HEK293 (cell line): ENCODE data around the gene ATPAF2.

ENCODE experiments used
- GLIS2 ChIP-seq: fragments of 450-650 bp; formaldehyde crosslinking; IDR thresholded peaks from 2 replicates; pipeline ENCODE4 v1.5.1; 2016; ENCODE audit warnings: missing biosample characterization, missing genetic modification characterization
- IKZF3 ChIP-seq: fragments of 450-650 bp; IDR thresholded peaks from 2 replicates; pipeline ENCODE4 v1.5.0; 2018; ENCODE audit warnings: missing biosample characterization, mild to moderate bottlenecking, missing genetic modification characterization, moderate library complexity
- SETDB1 ChIP-seq: IDR thresholded peaks from one replicate; pipeline ENCODE4 v1.6.1; 2017; ENCODE audit warnings: mild to moderate bottlenecking, low read length, moderate library complexity, mixed read lengths; ENCODE audit not compliant: insufficient read length
- ZNF138 ChIP-seq: fragments of 450-650 bp; formaldehyde crosslinking; IDR thresholded peaks from 2 replicates; pipeline ENCODE4 v1.5.1; 2016; ENCODE audit warnings: missing biosample characterization, missing genetic modification characterization, borderline replicate concordance
- ZNF184 ChIP-seq: fragments of 450-650 bp; IDR thresholded peaks from 2 replicates; pipeline ENCODE4 v1.5.1; 2018; ENCODE audit warnings: missing biosample characterization, mild to moderate bottlenecking, missing genetic modification characterization
- ZNF211 ChIP-seq: fragments of 450-650 bp; formaldehyde crosslinking; IDR thresholded peaks from 2 replicates; pipeline ENCODE4 v1.5.1; 2016; ENCODE audit warnings: low read depth, missing biosample characterization, missing genetic modification characterization
- ZNF24 ChIP-seq: fragments of 450-650 bp; formaldehyde crosslinking; IDR thresholded peaks from 2 replicates; pipeline ENCODE4 v1.5.1; 2016; ENCODE audit warnings: missing biosample characterization, missing genetic modification characterization
- ZNF266 ChIP-seq: fragments of 450-650 bp; formaldehyde crosslinking; IDR thresholded peaks from 2 replicates; pipeline ENCODE4 v1.5.1; 2016; ENCODE audit warnings: missing biosample characterization, missing genetic modification characterization, low read depth
- ZNF280C ChIP-seq: fragments of 450-650 bp; formaldehyde crosslinking; IDR thresholded peaks from 2 replicates; pipeline ENCODE4 v1.5.1; 2016; ENCODE audit warnings: missing biosample characterization, missing genetic modification characterization
- ZNF280D ChIP-seq: fragments of 450-650 bp; formaldehyde crosslinking; IDR thresholded peaks from 2 replicates; pipeline ENCODE4 v1.5.1; 2016; ENCODE audit warnings: missing biosample characterization, missing genetic modification characterization
- ZNF391 ChIP-seq: fragments of 450-650 bp; formaldehyde crosslinking; IDR thresholded peaks from 2 replicates; pipeline ENCODE4 v1.5.1; 2016; ENCODE audit warnings: low read depth, missing biosample characterization, missing genetic modification characterization, borderline replicate concordance
- ZNF544 ChIP-seq: fragments of 450-650 bp; formaldehyde crosslinking; IDR thresholded peaks from 2 replicates; pipeline ENCODE4 v1.5.0; 2017; ENCODE audit warnings: missing biosample characterization, missing genetic modification characterization
- ZNF558 ChIP-seq: fragments of 450-650 bp; formaldehyde crosslinking; IDR thresholded peaks from 2 replicates; pipeline ENCODE4 v1.5.1; 2016; ENCODE audit warnings: missing biosample characterization, missing genetic modification characterization
- ZNF585B ChIP-seq: fragments of 450-650 bp; formaldehyde crosslinking; IDR thresholded peaks from 2 replicates; pipeline ENCODE4 v1.5.1; 2016; ENCODE audit warnings: missing biosample characterization, missing genetic modification characterization
- ZNF621 ChIP-seq: fragments of 450-650 bp; formaldehyde crosslinking; IDR thresholded peaks from 2 replicates; pipeline ENCODE4 v1.5.1; 2017; ENCODE audit warnings: missing biosample characterization, missing genetic modification characterization
- ZNF677 ChIP-seq: fragments of 450-650 bp; IDR thresholded peaks from 2 replicates; pipeline ENCODE4 v1.5.0; 2018; ENCODE audit warnings: missing biosample characterization, mild to moderate bottlenecking, missing genetic modification characterization, moderate library complexity
- ZNF792 ChIP-seq: fragments of 450-650 bp; formaldehyde crosslinking; IDR thresholded peaks from 2 replicates; pipeline ENCODE4 v1.5.1; 2016; ENCODE audit warnings: missing biosample characterization, missing genetic modification characterization
- ZNF843 ChIP-seq: fragments of 450-650 bp; formaldehyde crosslinking; IDR thresholded peaks from 2 replicates; pipeline ENCODE4 v1.5.1; 2016; ENCODE audit warnings: missing biosample characterization, missing genetic modification characterization
- TF ChIP-seq, protein P1 (sequence below): fragments of 450-650 bp; formaldehyde crosslinking; IDR thresholded peaks from 2 replicates; pipeline ENCODE4 v1.5.1; 2016; ENCODE audit warnings: missing biosample characterization, missing genetic modification characterization
- TF ChIP-seq, protein P2 (sequence below): fragments of 450-650 bp; formaldehyde crosslinking; conservative IDR thresholded peaks from 2 replicates; pipeline ENCODE4 v1.5.1; 2016; ENCODE audit warnings: low read depth, missing biosample characterization, missing genetic modification characterization
- TF ChIP-seq, protein P3 (sequence below): fragments of 450-650 bp; formaldehyde crosslinking; IDR thresholded peaks from 2 replicates; pipeline ENCODE4 v1.5.1; 2016; ENCODE audit warnings: missing biosample characterization, missing genetic modification characterization
- TF ChIP-seq, protein P4 (sequence below): fragments of 450-650 bp; formaldehyde crosslinking; IDR thresholded peaks from 2 replicates; pipeline ENCODE4 v1.5.1; 2017; ENCODE audit warnings: missing biosample characterization, missing genetic modification characterization

Gene ATPAF2

DNA sequence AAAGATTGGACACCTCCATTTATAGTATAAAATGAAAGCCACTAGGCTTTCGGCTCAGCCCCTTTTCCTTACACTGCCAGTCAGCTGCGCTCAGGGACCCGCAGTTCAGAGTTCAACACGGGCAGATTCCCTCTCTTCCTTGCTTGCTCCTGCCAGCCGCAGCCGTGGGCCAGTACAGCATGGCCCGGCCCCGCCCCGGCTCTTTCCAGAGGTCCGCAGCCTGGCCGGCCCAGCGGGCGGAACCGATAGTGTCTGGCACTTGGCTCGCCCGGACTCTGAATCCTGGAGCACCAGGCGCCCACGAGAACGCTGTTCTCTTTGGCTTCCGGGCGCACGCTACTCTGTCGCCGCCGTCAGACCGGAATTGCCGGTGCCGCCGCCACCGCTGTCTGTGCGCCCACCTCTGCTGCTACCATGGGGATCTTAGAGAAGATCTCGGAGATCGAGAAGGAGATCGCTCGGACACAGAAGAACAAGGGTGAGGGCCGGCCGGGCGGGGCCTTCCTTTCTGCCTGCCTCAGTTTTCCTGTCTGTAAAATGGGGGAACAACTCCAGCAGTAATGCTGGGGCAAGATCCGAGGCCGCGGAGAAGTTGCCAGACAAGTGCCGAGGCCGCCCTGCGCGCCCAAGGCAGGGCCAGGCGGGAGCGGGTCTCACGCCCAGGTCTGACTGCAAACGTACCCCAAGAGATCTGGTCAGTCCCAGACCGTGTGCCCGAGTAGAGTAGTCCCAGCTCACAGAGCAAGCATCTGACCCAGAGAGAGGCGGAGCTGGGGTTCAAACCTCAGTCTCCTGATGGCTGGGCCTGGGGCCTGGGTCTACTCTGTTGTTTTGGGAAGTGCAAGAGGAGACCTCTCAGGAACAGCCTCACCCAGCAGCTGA is 48.9 kb upstream of the ATPAF2 start, which contains the start of gene DRG2 (continued):
- TF ChIP-seq ZNF391 (tag by site-specific recombination) (peak; percentile 99; the same call in 1 of the 2 replicates), ZNF792 (tag by site-specific recombination) (0 out of 2 replicates have a peak, but pooled peaks have one; percentile 70), ZNF585B (no peak), GLIS2 (tag by site-specific recombination) (no peak), ZNF211 (tag by site-specific recombination) (no peak), ZNF280D (tag by site-specific recombination) (peak; percentile 84), IKZF3 (tag by site-specific recombination) (peak; percentile 98), ZNF138 (no peak), SETDB1 (peak; percentile 11), ZNF544 (no peak), ZNF266 (tag by site-specific recombination) (no peak), ZNF24 (tag by site-specific recombination) (peak; percentile 97), ZNF280C (tag by site-specific recombination) (no peak), ZNF558 (tag by site-specific recombination) (peak; percentile 73), ZNF184 (peak; percentile 86), ZNF621 (tag by site-specific recombination) (no peak), ZNF843 (tag by site-specific recombination) (peak; percentile 84), ZNF677 (0 out of 2 replicates have a peak, but pooled peaks have one; percentile 60)
- TF ChIP-seq, protein P1, sequence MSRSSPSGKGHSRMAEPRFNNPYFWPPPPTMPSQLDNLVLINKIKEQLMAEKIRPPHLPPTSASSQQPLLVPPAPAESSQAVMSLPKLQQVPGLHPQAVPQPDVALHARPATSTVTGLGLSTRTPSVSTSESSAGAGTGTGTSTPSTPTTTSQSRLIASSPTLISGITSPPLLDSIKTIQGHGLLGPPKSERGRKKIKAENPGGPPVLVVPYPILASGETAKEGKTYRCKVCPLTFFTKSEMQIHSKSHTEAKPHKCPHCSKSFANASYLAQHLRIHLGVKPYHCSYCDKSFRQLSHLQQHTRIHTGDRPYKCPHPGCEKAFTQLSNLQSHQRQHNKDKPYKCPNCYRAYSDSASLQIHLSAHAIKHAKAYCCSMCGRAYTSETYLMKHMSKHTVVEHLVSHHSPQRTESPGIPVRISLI (tag by site-specific recombination), result no peak
- TF ChIP-seq, protein P2, sequence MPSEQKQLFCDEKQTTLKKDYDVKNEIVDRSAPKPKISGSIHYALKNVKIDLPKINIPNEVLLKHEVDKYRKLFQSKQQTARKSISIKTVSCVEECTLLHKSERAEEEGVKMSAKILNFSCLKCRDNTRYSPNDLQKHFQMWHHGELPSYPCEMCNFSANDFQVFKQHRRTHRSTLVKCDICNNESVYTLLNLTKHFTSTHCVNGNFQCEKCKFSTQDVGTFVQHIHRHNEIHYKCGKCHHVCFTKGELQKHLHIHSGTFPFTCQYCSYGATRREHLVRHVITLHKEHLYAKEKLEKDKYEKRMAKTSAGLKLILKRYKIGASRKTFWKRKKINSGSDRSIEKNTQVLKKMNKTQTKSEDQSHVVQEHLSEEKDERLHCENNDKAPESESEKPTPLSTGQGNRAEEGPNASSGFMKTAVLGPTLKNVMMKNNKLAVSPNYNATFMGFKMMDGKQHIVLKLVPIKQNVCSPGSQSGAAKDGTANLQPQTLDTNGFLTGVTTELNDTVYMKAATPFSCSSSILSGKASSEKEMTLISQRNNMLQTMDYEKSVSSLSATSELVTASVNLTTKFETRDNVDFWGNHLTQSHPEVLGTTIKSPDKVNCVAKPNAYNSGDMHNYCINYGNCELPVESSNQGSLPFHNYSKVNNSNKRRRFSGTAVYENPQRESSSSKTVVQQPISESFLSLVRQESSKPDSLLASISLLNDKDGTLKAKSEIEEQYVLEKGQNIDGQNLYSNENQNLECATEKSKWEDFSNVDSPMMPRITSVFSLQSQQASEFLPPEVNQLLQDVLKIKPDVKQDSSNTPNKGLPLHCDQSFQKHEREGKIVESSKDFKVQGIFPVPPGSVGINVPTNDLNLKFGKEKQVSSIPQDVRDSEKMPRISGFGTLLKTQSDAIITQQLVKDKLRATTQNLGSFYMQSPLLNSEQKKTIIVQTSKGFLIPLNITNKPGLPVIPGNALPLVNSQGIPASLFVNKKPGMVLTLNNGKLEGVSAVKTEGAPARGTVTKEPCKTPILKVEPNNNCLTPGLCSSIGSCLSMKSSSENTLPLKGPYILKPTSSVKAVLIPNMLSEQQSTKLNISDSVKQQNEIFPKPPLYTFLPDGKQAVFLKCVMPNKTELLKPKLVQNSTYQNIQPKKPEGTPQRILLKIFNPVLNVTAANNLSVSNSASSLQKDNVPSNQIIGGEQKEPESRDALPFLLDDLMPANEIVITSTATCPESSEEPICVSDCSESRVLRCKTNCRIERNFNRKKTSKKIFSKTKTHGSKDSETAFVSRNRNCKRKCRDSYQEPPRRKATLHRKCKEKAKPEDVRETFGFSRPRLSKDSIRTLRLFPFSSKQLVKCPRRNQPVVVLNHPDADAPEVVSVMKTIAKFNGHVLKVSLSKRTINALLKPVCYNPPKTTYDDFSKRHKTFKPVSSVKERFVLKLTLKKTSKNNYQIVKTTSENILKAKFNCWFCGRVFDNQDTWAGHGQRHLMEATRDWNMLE (tag by site-specific recombination), result peak; percentile 86; the same call in 1 of the 2 replicates
- TF ChIP-seq, protein P3, sequence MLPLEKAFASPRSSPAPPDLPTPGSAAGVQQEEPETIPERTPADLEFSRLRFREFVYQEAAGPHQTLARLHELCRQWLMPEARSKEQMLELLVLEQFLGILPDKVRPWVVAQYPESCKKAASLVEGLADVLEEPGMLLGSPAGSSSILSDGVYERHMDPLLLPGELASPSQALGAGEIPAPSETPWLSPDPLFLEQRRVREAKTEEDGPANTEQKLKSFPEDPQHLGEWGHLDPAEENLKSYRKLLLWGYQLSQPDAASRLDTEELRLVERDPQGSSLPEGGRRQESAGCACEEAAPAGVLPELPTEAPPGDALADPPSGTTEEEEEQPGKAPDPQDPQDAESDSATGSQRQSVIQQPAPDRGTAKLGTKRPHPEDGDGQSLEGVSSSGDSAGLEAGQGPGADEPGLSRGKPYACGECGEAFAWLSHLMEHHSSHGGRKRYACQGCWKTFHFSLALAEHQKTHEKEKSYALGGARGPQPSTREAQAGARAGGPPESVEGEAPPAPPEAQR (tag by site-specific recombination), result peak; percentile 73; the same call in 1 of the 2 replicates
- TF ChIP-seq, protein P4, sequence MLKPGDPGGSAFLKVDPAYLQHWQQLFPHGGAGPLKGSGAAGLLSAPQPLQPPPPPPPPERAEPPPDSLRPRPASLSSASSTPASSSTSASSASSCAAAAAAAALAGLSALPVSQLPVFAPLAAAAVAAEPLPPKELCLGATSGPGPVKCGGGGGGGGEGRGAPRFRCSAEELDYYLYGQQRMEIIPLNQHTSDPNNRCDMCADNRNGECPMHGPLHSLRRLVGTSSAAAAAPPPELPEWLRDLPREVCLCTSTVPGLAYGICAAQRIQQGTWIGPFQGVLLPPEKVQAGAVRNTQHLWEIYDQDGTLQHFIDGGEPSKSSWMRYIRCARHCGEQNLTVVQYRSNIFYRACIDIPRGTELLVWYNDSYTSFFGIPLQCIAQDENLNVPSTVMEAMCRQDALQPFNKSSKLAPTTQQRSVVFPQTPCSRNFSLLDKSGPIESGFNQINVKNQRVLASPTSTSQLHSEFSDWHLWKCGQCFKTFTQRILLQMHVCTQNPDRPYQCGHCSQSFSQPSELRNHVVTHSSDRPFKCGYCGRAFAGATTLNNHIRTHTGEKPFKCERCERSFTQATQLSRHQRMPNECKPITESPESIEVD (tag by site-specific recombination), result no peak
